Measurements from ENCODE around the gene IQSEC2.

Gene IQSEC2

DNA sequence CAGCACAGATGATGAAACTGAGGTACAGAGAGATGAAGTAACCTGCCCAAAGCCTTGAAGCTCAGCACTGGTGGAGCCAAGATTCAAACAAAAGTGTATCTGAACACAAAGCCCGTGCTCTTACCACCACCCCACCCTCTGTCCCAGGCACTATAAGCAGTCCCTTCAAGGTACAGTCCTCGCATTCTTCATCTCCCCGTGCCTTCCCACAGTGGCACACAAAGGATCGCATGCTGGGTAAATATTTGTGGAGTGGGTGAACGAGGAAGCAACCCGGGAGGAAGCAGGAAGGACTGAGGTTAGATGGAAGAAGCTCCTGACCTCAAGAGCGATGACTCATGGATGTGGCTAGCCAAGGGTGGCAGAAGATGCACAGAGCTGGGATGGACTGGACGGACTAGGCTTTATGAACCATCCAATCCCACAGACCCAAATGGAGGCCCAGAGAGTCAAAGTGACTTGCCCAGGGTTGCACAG is 18.4 kb downstream of the IQSEC2 start:
- H3K36me3 ChIP-seq (ENCODE audit: control insufficient read depth, insufficient read depth, low read length) = no peaks in the 10 kb centered on the region
- peaks cover 2% of the 10 kb centered on the region for H3K27me3 ChIP-seq (replicated peaks; ENCODE audit: control insufficient read depth, insufficient read depth, low read length)
- TF ChIP-seq CTCF (IDR thresholded peaks at IDR 0.05; ENCODE audit: insufficient read depth, low read length, poor library complexity, severe bottlenecking) = no peak
- no peak for DNase-seq (ENCODE audit: extremely low read depth, insufficient read length)
- H3K4me3 ChIP-seq (replicated peaks; ENCODE audit: low read depth, low read length) = no peak overlapping the region

- TF ChIP-seq CTCF (IDR thresholded peaks at IDR 0.05; ENCODE audit: insufficient read depth, low read length, poor library complexity, severe bottlenecking) = no peak
- no peak for DNase-seq (ENCODE audit: extremely low read depth, insufficient read length)
Observed at GRCh38 chrX:53262189-53262917, 19.0 kb downstream of the IQSEC2 start.

GRCh38 chrX:53261355-53261972 is 19.9 kb downstream of the IQSEC2 start:
- peaks cover 2% of the 10 kb centered on the region for H3K27me3 ChIP-seq (replicated peaks; ENCODE audit: control insufficient read depth, insufficient read depth, low read length)
- no peak for TF ChIP-seq CTCF (IDR thresholded peaks at IDR 0.05; ENCODE audit: insufficient read depth, low read length, poor library complexity, severe bottlenecking)
- DNase-seq (ENCODE audit: extremely low read depth, insufficient read length) = no peak
- H3K4me3 ChIP-seq (replicated peaks; ENCODE audit: low read depth, low read length) = no peak overlapping the region
- H3K36me3 ChIP-seq (ENCODE audit: control insufficient read depth, insufficient read depth, low read length) = no peaks in the 10 kb centered on the region

More at GRCh38 chrX:53262189-53262917, 19.0 kb downstream of the IQSEC2 start:
- Histone ChIP-seq H3K27me3 (replicated peaks; ENCODE audit: control insufficient read depth, insufficient read depth, low read length) (peaks cover 2% of the 10 kb centered on the region), H3K4me3 (replicated peaks; ENCODE audit: low read depth, low read length) (no peak overlapping the region), H3K36me3 (ENCODE audit: control insufficient read depth, insufficient read depth, low read length) (no peaks in the 10 kb centered on the region)

- Histone ChIP-seq H3K36me3 (ENCODE audit: control insufficient read depth, insufficient read depth, low read length) (no peaks in the 10 kb centered on the region), H3K4me3 (replicated peaks; ENCODE audit: low read depth, low read length) (no peak overlapping the region), H3K27me3 (replicated peaks; ENCODE audit: control insufficient read depth, insufficient read depth, low read length) (peaks cover 1% of the 10 kb centered on the region)
- no peak for TF ChIP-seq CTCF (IDR thresholded peaks at IDR 0.05; ENCODE audit: insufficient read depth, low read length, poor library complexity, severe bottlenecking)
- no peak for DNase-seq (ENCODE audit: extremely low read depth, insufficient read length)
Observed at GRCh38 chrX:53260836-53261235, 20.5 kb downstream of the IQSEC2 start.

DNA sequence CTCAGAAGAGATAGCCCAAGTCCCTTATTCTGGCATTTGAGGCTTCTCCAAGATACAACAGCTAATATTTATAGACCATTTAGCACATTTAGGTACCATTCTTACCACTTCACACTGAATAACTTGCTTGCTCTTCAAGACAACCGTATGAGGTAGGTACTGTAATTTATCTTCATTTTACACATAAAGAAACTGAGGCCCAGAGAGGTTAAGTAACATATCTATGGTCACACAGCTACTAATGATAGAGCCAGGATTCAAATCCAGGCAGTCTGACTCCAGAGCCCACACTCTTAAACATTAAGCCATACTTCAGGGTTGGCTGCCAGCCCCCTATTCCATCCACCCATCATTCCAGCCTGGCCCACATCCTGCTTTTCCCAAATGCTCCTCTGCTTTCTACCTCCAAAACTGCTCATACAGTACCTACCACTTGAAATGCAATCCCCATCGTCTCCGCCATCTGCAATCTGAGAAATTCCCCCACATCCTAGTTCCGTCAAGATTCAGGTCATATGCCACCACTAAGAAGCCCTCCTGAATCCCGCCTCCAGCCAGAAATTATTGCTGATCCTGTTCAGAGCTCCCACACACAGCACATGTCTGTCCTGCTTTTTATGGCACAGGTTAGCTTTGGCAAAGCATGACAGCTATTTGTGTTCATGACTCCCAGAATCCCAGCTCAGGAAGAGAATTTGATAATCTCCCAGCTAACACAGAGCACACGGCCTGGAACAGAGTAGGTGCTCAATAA is 23.5 kb downstream of the IQSEC2 start:
- H3K4me3 ChIP-seq (replicated peaks; ENCODE audit: low read depth, low read length) = no peak overlapping the region
- no peaks in the 10 kb centered on the region for H3K36me3 ChIP-seq (ENCODE audit: control insufficient read depth, insufficient read depth, low read length)
- peaks cover 1% of the 10 kb centered on the region for H3K27me3 ChIP-seq (replicated peaks; ENCODE audit: control insufficient read depth, insufficient read depth, low read length)
- no peak for DNase-seq (ENCODE audit: extremely low read depth, insufficient read length)
- TF ChIP-seq CTCF (IDR thresholded peaks at IDR 0.05; ENCODE audit: insufficient read depth, low read length, poor library complexity, severe bottlenecking) = no peak
